GM18858 (cell line): Measurements from ENCODE around the gene FLRT2.

Experiments
- ATAC-seq: cut with Tn5 transposase; IDR thresholded peaks from one replicate; pipeline ENCODE4 v1.9.1; 2021; ENCODE audit not compliant: unreplicated experiment

The FLRT2 gene

GRCh38 chr14:85530626-85531025 lies 682 bp downstream of the FLRT2 start:
- no peak for ATAC-seq

DNA sequence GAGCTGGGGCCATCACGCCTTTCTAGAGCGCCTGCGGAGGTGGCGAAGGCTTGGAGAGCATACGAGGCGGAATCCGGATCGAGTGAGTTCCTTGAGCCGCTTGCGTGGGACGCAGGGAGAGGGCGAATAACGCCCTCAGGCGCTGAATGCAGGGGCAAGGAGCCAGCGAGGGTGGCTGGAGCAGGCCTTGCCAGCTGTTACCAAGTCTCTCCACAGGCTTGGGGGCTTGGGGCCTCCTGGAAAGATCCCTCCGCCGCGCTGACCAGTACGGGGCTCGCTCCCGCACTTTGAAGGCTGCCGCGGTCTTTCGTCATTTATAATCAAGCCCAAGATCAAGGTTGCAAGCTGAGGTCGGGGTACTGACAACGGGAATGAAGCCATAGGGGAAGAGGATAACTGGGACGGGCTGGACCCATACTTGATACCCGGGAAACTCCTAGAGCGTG lies 1.2 kb downstream of the FLRT2 start:
- no peak for ATAC-seq

DNA sequence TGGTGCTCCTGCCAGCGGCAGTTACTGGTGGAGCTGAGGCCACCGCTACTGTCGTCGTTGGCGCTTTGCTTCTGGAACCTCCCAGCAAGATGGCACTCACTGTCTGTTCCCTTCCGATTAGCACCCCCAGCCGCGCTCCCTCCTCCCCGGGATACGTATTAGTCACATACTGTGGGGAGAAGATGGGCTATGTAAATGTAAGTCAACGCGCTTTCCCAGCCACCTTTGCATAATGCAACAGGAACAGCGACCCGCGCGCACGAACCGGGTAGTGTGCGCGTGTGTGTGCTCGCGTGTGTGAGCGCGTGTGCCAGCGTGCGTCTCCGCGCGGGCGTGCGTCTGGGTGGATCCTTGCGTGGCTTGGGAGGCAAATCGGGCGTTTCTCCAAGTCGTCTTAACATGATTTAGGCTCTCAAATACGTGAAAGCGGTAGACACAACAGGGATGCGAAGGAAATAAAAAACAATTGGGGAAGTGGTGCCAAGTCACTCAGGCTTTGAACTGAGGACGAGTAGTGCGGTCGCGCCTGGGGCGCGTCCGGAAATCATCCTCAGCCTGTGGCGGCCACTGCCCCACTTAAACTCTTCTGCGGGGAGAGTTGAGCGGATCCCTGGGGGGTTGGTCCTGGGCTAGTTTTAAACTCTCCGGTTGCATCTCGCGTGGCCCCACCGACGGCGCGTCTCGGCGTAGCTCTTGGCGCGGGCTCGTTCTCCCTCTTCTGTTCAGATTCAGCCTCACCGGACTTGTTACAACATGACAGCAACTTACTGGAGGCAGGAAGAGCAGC lies 1.8 kb downstream of the FLRT2 start:
- ATAC-seq: no peak

GRCh38 chr14:85532374-85533022 lies 2.6 kb downstream of the FLRT2 start:
- ATAC-seq: no peak

- ATAC-seq: no peak
Observed at GRCh38 chr14:85533023-85533860, 3.3 kb downstream of the FLRT2 start.

GRCh38 chr14:85533861-85534291 lies 3.9 kb downstream of the FLRT2 start:
- ATAC-seq: no peak

DNA sequence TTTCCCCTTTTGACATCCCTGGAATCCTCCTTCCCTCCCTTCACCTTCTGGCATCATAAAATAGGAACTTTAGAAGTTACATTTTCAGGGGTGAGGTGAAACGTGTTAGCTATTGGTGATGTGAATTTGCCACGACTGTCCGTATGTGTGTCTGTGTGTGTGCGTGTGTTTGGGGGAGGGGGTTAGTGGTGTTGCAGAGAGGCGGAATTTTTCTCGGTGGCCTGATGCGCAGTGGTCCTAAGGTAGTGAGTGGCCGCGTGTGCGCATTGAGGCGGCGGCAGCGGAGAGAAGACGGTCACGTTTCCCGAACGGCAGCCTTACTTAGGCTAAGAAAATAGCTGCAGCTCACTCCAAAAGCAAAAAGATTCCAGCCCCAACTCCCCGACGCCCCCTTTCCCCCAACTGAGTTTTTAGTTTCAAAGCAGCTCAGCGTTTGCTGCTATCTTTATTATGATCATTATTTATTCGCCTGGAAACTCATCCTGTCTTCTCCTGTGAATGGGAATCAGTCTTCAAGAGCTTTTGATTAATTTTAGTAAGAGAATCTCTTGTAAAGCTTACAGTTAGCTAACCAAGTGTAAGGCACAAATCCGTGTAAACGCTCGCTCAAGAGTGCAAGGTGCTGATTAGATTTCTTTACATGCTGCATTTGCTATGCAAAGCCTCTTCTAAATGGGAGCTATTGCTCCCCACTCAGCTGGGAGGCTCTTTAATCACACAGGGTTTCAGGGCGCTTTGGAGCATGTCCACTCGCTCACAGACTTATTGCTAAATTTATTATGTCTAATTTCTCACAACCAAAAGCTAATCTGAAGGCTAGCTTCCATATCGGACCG lies 4.7 kb downstream of the FLRT2 start:
- no peak for ATAC-seq

GRCh38 chr14:85535321-85535720 lies 5.4 kb downstream of the FLRT2 start:
- ATAC-seq: no peak

GRCh38 chr14:85535991-85536832 lies 6.3 kb downstream of the FLRT2 start:
- no peak for ATAC-seq

DNA sequence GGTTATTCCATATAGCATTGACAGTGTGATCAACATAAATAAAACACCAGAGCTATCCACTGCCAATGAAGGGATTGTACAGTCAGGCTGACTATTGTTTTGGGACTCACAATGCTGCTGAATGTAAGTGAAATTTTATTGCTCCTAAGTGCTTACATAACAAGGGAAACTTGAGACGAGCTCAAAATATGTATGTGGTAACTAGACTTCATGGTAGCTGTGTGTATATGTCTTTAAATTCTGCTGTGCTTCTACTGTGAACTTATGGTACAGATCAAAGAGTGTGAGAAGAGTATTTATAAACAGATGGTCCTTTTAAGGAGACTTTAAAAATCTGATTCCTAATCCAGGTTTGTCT lies 6.9 kb downstream of the FLRT2 start:
- ATAC-seq: no peak

DNA sequence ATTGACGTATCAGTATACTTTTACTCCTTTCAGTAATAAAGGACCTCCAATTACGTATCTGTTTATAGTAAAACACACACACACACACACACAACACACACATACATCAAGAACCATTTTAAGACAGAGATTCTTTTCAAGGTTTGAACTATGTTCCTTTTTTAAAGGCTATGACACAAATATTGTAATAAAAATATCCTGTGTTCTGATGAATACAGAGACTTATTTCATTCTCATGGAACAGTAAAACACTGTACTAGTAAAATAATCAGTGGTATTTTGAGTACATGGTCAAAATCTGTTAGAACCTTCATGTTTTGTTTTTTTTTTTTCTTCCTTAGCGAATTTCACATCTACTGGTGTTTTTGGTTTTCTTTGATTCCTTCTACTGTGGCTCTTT lies 7.6 kb downstream of the FLRT2 start:
- no peak for ATAC-seq

- ATAC-seq: no peak
Observed at GRCh38 chr14:85538636-85539035, 8.7 kb downstream of the FLRT2 start.

DNA sequence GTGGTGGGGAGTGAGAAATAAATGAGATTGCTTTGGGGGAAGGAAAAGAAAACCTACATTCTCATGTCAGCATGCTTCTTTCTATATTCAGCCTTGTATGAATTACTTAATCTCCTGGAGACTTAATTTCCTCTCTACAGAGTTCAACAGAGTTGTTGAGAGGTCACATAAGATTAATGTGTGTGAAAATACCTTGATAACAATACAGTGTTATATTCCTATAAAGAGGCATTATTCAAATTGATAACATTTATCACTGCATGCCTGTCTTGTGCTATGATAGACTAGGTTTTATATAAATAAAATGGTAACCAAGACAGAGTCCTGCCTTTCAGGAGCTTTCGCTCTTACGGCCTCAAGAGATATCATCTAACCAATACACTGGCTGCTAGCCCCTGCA lies 9.6 kb downstream of the FLRT2 start:
- ATAC-seq: no peak

GRCh38 chr14:85542623-85543022 lies 12.7 kb downstream of the FLRT2 start:
- ATAC-seq: no peak

- ATAC-seq: no peak
Observed at GRCh38 chr14:85545738-85546137, 15.8 kb downstream of the FLRT2 start.

DNA sequence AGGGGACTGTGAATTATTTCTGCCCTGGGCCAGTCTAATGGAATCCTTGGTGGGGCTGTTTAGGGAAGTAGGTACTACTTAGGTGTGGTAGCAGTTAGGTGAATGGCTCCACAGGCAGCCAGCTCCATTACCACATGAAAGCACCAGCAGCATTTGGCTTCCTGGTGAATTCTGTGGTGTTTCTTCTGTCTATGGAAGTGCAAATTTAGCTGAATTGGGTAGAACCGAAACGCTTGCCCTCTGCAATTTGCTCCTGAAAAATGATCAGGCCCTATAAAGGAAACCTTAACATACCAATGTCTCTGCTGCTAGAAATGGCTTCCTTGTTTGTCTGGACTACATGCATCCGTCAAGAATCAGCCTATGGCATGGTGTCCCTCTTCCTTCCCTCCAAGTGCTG lies 16.4 kb downstream of the FLRT2 start:
- no peak for ATAC-seq

DNA sequence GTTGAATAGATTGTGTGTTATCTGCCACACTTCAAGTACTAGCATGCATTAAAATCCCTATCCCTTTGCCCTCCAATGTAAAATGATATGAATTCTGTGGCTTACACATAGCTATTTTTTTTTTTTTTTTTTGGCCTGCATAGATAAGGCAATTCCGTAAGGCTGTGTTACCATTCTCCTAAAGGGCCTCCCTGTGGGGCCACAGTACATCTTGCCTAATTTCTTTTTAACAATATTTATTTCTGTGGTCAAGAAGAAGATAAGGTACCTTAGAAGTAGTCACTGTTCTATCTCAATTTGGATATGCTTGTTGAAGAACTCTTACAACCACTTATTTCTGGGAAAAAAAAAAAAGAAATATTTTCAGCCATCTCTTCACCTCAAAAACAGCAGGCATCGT lies 19.8 kb downstream of the FLRT2 start:
- ATAC-seq: no peak

GRCh38 chr14:85554106-85554505 lies 24.2 kb downstream of the FLRT2 start:
- ATAC-seq: no peak

GRCh38 chr14:85556267-85556666 lies 26.3 kb downstream of the FLRT2 start:
- no peak for ATAC-seq

GRCh38 chr14:85558505-85558904 lies 28.6 kb downstream of the FLRT2 start:
- no peak for ATAC-seq
